HL-60/S4 treated with retinoic acid at 250 ng/mL for 4 days and 3 days (cell line): ENCODE results near the gene TGFBR3.

ENCODE experiments used
- in situ Hi-C: fragments of 300-500 bp; cut with MboI; formaldehyde crosslinking; loops from 2 replicates; pipeline ENCODE4 v1.7.0; 2022; ENCODE audit warnings: low sequenced_read_pairs

TGFBR3 gene

DNA sequence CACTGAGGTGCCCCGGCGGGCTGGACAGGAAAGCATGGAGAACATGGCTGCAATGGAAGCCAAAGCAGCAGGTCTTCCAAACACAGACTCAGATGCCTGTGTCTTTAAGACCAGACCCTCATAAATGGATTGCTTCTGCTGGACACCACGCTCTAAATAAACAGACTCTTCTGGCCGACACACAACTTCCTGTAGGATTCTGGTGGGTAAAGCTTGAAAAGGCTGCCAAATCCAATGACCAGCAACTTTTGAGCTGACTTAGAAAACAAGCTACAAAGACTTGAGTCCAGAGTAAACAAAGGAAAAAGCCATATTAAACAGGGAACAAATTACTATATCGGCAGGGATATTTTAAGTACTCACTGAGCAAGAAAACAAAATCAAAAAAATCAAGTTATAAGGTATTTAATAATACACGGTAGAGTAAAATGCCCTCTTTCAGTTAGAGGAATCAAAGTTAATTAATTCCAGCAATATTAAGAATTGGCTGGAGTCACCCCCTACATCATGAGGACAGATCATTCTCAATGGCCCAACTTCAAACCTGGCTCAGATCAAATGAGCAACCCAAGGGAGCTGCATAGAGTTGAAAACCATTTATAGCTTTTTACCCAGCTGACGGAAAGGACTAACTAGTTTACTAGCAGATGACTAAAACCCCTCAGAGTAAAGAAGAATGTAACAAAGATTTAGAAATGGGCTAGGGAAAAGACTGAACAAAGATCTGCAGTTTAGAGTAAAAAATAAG, 102.4 kb downstream of the TGFBR3 start:
- in situ Hi-C loops, result no loop called here

DNA sequence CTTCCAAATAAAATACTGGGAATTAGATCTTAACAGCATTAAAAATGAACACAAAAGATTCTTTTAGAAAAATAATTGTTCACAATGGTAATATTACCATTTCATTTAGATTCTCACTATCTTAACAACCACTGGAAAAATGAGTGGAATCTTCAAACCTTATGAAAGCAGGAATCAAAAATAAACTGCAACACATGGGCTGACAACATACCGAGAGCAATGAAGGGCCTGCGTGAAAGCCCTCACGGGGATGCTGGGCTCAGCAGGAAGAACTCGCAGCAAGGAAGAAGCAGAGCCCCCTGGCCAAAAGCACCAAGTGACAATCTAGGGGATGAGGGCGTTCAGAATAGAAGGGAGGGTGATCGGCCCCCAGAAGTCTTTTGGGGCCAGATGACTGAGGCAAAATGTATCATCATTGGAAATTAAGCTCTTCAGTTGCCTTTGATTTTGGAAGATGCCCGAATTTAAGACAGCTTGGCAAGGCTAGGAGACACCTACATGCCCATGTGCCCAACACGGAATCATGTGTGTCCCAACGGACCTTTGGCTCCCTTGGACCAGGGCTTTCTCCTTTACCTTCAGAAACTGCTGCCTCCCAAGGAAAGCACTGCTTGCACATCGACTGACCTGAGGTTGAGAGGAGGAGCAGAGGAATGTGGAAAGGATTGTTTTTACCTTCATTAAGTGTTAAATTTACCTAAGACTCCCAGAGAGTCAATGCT, 103.9 kb downstream of the TGFBR3 start:
- in situ Hi-C loops, result no loop called here

- in situ Hi-C loops, result no loop called here
Observed at GRCh38 chr1:91781371-91781825, 104.6 kb downstream of the TGFBR3 start.

- in situ Hi-C loops, result no loop called here
Observed at GRCh38 chr1:91779548-91780021, 106.4 kb downstream of the TGFBR3 start.

DNA sequence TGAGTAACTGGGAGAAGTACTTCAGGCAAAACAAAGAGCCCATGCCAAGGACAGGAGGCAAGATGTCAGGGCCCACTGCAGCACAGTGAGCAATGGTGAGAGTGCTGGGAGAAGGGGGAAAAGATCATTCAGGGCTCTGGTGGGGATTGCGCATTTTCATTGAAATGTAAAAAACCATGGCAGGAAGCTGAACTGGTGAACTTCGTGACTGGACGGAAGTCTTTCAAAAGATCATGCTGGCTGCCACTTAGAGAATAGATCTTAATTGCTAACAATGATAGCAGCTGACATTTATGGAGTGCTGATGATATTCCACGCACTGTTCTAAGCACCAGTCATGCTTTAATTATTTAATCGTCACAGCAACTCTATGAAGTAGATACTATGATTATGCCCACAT, 107.0 kb downstream of the TGFBR3 start:
- in situ Hi-C loops, result no loop called here

- in situ Hi-C loops, result no loop called here
Observed at GRCh38 chr1:91777630-91778300, 108.2 kb downstream of the TGFBR3 start.

DNA sequence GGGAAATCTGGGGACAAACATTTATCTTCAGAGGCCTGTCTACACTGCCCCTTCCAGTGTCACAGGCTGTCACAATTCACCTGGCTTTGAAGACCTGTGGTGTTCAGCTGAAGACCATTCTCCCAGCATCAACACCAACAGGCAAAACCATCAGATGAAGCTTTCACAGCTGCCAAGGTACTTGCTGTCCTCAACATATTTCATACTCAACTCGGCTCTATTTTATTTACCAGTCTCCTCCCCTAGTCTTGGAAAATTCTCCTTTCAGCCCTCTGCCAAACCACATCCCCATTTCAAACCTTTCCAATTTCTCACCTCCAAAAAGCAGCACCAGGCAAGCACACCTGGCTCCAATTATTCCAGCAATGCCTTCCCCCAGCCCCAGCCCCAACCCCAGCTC, 108.8 kb downstream of the TGFBR3 start:
- in situ Hi-C loops, result no loop called here

DNA sequence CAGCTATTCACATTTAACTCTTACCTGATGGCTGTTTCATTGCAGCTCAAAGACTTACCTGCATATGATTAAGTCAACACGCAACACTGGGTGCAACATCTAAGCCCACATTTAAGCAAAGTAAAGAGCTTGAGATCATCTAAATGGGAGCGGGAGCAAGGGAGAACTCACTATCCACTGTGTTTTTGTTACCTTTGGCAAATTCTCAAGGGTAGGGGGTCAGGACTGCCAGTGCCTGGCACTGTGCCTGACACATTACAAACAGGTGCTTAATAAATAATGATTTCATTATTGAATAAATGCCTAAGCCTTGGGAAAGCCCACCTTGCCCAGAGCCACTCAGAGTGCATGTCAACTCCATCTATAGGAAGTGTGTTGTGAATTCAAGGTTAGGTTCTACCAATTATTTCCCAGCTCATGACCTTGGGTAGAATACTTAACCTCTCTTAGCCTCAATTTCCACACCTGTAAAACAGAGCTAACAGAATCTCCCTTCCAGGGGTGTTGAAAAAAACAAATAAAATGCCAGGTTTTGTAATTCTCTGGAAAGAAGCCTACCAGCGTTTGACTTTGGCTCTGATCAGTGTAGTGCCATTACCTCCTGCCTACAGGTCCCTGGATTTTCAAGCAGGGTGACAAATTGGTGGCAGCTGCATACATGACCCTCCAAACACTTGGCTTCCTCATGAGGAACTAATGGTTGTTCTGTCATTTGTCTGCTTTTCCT, 109.7 kb downstream of the TGFBR3 start:
- in situ Hi-C loops, result no loop called here

GRCh38 chr1:91775227-91775626, 110.7 kb downstream of the TGFBR3 start:
- in situ Hi-C loops, result no loop called here

DNA sequence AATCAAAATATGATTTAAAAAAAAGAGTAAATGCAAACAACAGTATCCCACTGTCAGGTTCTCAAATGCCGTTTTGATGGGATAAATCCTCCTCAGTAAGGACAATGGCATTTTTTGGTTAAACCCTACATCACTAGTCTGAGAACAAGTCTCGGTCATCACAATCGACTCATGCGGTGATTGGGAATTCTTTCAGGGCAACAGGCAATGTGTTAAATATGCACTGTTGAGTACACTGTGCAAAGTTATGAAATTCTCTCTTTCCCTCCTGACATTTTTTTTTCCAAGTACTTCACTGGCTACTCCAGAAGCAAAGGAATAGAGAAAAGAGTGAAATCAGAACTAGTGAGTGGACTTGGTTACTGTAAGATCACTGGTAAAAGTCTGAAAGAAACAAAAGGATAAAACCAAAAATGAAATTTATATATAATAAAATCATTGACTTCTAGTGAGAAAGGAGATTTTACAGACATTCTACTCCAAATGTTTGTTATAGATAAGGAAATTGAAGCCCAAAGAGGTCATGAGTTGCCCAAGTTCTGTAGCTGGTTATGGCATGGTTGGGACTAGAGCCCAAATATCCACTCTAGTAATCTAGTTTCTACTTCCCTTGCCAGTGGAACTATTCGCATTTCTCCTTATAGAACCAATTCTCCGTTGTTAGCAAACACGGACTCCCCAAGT, 111.3 kb downstream of the TGFBR3 start:
- in situ Hi-C loops, result no loop called here

- in situ Hi-C loops, result no loop called here
Observed at GRCh38 chr1:91771717-91772116, 114.2 kb downstream of the TGFBR3 start.

DNA sequence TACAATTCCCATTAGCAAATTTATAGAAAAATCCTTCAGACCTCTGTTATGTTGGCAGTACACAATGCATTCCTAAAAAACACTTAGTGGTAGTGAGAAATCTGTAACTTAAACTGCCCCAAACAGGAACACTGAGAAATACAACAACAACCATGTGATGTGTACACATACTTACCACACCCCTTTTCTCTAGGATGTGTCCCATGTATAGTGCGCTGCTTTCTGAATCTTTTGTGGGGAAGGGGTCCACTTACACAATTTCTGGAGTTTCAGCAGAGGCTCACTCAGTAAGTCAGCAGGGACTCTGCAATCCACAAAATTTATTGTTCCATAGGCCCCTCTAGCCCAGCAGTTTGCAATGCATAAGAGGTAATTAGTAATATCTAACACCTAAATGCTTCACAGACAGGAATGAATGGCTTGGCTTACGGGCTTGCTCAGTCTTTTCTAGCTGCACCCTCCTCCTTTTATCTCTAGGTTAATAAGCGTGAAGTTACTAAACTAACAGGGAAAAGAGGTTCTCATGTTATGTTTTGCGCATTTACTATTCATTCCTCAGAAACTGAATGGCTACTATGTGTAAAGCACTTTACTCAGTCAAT, 115.2 kb downstream of the TGFBR3 start:
- in situ Hi-C loops, result no loop called here

GRCh38 chr1:91769742-91770141, 116.2 kb downstream of the TGFBR3 start:
- in situ Hi-C loops, result no loop called here

DNA sequence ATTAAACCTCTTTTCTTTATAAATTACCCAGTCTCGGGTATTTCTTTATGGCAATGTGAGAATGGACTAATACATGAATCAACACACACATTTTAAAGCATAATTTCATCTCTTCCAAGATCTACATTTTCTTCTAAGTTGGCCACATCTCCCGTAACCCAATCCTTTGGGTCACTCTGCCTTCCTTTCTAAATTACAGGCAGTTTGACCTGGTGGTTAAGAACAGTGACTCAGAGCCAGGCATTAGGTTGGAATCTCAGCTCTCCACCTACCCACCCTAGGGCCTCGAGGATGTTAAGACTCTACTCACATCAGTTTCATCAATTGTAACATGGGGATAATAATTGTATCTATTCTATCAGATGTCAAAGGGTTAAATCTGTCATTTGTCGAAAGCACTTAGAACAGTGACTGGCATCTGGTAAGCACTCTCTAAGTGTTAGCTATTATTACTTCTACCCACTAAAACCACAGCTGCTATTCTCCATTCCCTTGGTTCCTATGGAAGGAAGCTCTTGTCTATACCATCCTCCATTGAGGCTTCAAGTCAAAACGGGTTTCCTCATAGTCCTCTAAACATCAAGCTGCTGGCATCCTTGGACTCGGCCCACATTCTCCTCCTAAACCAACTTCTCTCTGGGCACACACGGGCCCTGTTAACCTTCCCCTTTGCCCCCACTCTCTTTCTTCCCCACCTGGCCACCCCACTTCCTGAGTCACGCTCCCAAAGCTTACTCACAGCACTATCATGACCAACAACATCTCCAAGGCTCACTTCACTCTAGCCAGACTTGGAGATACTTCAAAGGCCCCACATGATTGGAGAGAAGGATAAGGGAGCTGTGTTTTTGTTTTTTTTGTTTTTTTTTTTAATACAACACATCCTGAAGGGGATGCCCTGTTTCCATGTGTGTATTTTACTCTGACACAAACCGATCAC, 116.9 kb downstream of the TGFBR3 start:
- in situ Hi-C loops, result no loop called here

GRCh38 chr1:91768120-91768519, 117.8 kb downstream of the TGFBR3 start:
- in situ Hi-C loops, result no loop called here

DNA sequence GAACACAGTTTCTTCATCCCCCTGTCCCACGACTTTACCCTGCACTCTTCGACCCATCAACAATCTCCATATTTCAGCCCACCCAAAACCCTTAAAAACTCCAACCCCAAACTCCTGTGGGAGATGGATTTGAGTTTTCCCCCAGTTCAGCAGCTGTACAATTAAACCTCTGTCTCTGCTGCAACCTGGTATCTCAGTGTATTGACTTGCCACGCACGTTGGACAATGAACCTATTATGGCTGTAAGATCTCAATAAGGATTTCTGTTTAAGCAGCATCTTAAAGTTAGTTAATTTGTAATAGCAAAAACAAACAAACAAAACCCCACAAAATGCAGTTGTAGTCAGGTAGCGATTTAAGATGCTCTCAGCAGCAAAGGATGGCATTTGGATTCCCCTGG, 119.1 kb downstream of the TGFBR3 start:
- in situ Hi-C loops, result no loop called here

DNA sequence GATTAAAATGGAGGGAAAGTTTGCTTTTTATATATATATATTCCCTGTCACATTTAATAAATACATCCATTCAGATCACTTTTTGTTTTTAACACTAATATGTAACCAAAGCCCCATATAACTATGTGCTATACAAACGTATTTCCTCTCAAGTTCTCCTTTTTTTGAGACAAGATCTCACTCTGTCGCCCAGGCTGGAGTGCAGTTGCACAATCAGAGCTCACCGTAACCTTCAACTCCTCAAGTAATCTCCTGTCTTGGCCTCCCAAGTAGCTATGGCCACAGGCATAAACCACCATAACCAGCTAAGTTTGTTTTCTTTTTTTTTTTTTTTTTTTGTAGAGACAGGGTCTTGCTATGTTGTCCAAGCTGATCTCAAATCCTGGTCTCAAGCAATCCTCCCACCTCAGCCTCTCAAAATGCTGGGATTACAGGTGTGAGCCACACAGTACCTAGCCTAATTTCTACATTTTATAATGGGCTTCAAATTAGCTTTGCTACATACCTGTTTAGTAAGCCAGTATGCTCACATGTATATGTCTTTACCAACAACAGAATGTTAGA, 120.0 kb downstream of the TGFBR3 start:
- in situ Hi-C loops, result no loop called here

DNA sequence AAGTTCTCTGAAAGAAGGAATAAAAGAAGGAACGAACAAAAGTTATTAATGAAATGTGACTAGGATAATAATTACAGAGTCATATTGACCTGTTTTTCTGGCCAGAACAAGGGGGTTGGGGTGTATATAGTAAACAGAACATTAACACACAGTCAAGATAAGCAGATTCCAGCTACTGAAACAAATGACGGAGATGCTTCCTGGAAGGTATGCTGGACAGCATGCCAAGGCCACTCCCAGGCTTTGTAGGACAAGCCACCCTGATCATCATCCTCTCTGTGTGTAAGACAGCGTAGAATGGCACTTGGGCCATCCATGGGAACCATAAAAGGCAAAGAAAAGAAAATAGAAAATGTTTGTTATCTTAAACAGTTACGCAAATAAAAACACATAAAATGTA, 120.7 kb downstream of the TGFBR3 start:
- in situ Hi-C loops, result no loop called here
